Inflammatory macrophage treated with lipopolysaccharide for 4 hours (primary cell): ENCODE results near the gene COX11.

Source experiments
- DNase-seq: peaks from one replicate; pipeline ENCODE4 v3.0.0-alpha.2; 2020

Gene COX11

GRCh38 chr17:54968262-54968987 is at the start of gene COX11, which contains the start of gene STXBP4:
TSS of gene COX11 (minus strand) at chr17:54968654. CDS start at chr17:54968646, 8 bp downstream.
TSS of gene STXBP4 (plus strand) at chr17:54968765. CDS start at chr17:54986220, 17,455 bp downstream.
- DNase-seq: peak; percentile 95

DNA sequence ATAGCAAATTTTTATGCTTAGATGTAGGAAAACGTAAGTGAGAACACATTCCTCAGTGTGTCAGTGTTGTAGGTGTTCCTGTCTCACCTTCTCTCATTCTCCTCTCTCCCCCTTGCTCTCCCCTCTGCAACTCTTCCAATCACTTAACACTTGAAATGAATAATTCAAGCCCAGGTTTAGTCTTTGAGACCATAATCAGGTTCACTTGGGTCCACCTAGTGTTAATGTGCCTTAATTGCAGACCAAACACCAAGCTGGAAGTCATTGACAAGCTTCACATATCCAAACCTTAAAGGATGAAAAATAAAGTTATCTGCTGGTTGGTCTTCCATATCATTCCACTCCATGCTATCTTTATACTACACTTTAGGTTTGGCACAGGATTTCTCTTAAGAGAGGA is 37.1 kb upstream of the COX11 start:
- DNase-seq: peak; percentile 22

GRCh38 chr17:55004484-55004883 is 36.0 kb upstream of the COX11 start:
- no peak for DNase-seq

GRCh38 chr17:55002458-55002857 is 34.0 kb upstream of the COX11 start:
- DNase-seq: no peak

GRCh38 chr17:54996441-54996840 is 28.0 kb upstream of the COX11 start:
- no peak for DNase-seq

GRCh38 chr17:54992797-54993639 is 24.6 kb upstream of the COX11 start:
- peak; percentile 36 for DNase-seq

DNA sequence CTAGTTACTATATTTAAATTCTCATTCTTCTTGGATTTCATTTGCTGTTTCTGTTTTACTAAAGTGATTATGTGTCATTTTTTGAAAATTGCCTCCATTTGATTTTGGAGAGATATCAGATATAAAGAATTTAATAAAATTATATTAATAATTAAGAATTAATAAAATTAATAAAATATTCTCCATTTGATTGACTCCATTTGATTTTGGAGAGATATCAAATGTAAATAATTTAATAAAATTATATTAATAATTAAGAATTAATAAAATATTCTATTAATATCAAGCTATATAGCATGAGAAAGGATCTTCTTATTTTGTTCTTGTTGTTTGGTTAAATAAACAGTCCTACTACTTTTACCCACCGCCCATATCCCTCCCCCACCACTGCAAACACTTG is 23.1 kb upstream of the COX11 start:
- no peak for DNase-seq

GRCh38 chr17:54990118-54990517 is 21.7 kb upstream of the COX11 start:
- DNase-seq: no peak

DNA sequence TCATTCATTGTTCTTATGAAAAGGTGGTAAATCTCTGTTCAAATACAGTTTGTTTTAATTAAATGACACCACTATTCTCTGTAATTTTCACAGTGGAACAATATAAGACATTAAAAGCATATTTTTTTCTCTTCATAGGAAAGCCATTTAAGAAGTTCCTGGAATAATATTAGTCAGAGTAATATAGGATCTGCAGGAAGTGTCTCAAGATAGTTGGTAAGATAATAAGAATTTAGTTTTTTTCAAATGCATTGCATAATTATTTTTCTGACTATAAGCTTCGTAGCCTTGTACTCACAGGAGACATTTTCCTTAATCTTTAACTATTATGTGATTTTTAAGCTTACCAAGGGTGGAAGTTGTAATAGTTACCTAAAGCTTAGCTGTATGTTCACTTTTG is 17.0 kb upstream of the COX11 start:
- no peak for DNase-seq

- DNase-seq: no peak
Observed at GRCh38 chr17:54983260-54983659, 14.8 kb upstream of the COX11 start.

DNA sequence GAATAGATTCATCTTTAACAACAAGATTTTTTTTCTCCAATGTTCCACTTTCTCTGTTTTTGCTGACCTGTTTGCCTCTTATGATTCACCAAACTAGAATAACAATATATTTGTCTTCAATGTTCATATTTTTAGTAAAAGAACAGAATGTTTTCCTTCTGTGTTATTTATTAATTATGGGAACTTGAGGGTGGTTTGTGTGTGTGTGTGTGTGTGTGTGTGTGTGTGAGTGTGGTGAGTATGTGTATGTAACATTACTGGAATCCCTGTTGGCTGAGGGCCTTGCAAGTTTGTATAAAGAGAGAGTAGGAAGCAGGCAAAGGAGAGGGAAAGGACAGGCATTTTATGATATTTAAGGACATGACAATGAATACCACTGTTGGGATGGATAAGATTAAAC is 13.9 kb upstream of the COX11 start:
- no peak for DNase-seq

DNA sequence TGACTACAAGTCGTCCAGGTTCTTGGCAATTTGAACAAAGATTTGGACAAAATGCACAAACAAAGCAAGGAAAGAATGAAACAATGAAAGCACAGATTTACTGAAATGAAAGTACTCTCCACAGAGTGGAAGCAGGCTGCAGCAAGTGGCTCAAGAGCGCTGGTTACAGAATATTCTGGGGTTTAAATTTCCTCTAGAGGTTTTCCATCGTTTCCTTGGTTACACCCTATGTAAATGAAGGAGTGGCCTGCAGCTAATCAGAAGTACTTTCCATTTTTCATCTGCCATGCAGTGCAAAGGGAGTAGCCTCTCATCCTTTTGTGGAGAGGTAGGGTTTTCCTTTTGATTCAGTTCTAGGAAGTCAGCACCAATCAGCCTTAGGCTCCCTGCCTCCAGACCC is 11.9 kb upstream of the COX11 start:
- no peak for DNase-seq

- DNase-seq: no peak
Observed at GRCh38 chr17:54979657-54980056, 11.2 kb upstream of the COX11 start.

GRCh38 chr17:54977744-54978143 is 9.3 kb upstream of the COX11 start:
- DNase-seq: no peak

DNA sequence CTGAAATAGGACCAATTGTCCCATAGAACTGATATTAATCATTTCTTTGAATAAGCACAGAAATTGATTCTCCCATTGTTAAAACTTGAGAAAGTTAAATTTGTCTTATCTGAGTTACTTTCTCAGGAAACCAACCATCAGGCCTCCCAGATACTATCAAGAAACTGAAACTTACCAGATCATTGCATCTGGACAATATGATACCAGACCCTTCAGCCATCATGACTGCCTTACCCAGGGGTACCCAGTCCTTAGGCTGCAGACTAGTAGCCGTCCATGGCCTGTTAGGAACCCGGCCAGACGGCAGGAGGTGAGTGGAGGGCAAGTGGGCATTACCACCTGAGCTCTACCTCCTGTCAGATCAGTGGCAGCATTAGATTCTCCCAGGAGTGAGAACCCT is 7.9 kb upstream of the COX11 start:
- DNase-seq: no peak

DNA sequence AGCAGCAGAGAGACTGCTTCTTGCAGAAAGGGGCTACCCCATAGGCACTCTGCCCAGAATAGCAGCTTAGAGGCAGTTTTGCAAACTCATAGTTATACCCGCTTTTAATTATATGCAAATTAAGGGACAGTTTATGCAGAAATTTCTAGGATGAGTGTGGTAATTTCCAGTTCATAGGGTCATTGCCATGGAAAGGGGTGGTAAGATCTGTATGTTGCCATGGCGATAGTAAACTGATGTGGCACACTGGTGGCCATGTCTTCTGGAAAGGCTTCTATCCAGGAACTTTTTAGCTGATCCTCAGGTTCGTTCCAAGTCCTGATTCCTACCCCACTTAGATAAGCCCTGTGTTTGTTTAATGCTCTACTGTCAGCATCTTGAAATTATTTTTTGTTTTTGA is 6.3 kb upstream of the COX11 start:
- DNase-seq: no peak

DNA sequence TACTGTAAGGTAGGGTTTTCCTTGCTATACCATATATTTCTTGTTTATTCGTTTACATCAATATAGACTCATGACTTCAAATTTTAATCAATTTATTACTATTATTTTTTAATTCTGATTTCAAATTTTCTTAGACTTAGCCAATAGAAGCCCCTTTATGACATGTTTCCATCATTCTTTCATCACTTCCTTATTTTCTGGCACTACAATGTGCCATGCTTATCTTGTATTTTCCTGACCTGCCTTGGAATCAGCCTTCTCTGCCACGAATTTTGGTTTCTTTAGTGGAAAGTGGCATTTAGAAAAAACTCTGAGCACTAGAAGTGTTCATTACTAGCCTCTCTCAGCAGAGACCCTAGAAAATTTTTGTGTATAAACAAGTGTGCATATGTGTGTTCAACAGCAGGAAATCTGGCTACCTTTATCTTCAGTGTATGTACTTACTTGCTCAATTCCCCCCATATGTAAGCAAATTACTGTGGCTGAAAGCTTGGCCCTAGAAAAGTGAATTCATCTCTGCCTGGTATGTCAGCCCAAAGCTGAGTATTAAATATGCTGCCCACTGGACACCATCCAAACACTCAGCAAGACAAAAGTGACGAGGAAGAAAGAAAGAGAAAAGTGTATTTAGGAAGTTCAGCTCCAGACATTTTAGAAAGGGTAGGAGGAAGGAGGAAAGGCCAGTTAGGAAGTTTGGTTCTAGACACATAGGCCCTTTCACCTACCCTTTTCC is 4.1 kb upstream of the COX11 start:
- DNase-seq: no peak

DNA sequence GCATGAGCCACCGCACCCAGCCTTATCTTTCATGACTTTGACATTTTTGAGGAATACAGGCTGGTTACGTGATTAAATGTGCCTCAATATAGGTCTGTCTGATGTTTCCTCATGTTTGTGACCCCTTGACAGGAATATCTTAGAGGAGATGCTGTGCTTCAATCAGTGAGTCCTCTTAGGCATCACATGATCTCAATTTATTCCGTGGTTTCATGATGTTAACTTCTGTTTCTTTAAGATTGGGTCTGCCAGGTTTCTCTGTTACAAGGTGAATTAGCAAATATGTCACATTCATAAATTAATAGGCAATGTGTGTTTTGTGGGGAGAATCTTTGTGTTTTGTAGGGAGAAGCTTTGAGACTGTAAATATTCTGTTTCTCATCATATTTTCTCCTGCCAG is 3.4 kb upstream of the COX11 start:
- no peak for DNase-seq

GRCh38 chr17:54971147-54971546 is 2.7 kb upstream of the COX11 start:
- DNase-seq: no peak

GRCh38 chr17:54969658-54970572 is 1.5 kb upstream of the COX11 start:
- DNase-seq: no peak

GRCh38 chr17:54968988-54969332 is 506 bp upstream of the COX11 start:
- peak; percentile 44 for DNase-seq

DNA sequence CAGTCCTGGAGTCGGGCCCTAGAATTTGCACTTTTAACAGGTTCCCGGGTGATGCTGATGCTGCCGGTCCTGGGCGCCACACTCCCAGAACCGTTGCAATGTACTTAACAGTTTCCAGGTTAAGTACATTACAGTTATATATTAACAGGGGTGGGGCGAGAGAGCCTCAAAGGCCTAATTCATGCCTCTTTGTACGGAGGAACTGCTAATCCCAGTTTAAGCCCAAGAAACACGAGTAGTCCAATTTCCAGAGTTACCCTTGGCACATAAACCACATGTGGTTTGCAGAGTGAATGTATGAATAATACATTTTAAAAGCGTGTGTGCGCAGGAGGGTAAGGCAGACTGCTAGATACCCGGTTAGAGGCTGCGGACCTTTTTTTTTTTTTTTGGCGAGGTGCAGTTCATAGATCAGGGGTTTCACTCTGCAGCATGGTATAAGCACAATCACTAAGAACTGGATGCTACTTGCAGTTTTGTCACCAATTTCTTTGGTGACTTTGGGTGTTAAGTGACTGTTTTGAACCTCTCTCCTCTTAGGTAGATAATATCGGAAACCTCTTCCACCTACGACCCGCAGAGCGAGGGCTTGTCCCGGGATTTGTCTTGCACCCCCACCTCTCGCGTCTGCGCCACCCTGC is 713 bp downstream of the COX11 start:
- DNase-seq: peak; percentile 4
